Measurements from ENCODE around the gene TFEB.

DNA sequence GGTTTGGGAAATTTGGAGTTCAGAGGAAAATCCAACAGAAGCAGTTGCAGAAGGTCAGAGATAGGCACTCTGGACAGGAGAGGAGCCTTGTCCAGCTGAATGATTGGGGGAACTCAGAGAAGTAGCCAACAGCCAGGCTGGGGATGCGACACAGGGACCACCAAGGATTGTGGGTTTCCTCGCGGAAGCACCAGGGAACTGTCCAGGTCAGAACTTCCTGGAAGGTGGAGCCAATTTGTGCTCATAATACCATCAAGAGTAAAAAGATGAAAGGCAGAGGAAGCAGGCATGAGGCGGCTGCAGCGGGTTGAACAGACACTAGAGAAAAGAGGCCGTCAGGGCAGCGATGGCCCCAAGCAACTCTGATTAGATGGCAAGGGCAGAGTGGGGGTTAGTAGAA lies 63.4 kb downstream of the TFEB start:
- no peak for TF ChIP-seq TAF1 (IDR thresholded peaks at IDR 0.05; ENCODE audit: low read depth, low read length)
- TF ChIP-seq POLR2AphosphoS5 (IDR thresholded peaks at IDR 0.05; ENCODE audit: low read depth, low read length), result no peak
- no peak for TF ChIP-seq POLR2A (IDR thresholded peaks at IDR 0.05; ENCODE audit: low read depth, low read length)
